Measurements from ENCODE around the gene ABCA4.

ABCA4 gene

GRCh38 chr1:94105957-94106529, 14.9 kb downstream of the ABCA4 start:
- TF ChIP-seq CTCF (IDR thresholded peaks at IDR 0.05; ENCODE audit: extremely low read depth, insufficient read depth, missing control alignments) = no peak
- DNase-seq (ENCODE audit: low spot score) = no peak
- in situ Hi-C loops (cut with MboI; ENCODE audit: low pct_unique_long_range_greater_than_20kb, low sequenced_read_pairs, unreplicated experiment) = no loop called here

GRCh38 chr1:94105581-94105952, 15.4 kb downstream of the ABCA4 start:
- TF ChIP-seq CTCF (IDR thresholded peaks at IDR 0.05; ENCODE audit: extremely low read depth, insufficient read depth, missing control alignments) = no peak
- in situ Hi-C loops (cut with MboI; ENCODE audit: low pct_unique_long_range_greater_than_20kb, low sequenced_read_pairs, unreplicated experiment) = no loop called here
- DNase-seq (ENCODE audit: low spot score) = no peak

- in situ Hi-C loops (cut with MboI; ENCODE audit: low pct_unique_long_range_greater_than_20kb, low sequenced_read_pairs, unreplicated experiment) = no loop called here
- no peak for DNase-seq (ENCODE audit: low spot score)
- TF ChIP-seq CTCF (IDR thresholded peaks at IDR 0.05; ENCODE audit: extremely low read depth, insufficient read depth, missing control alignments) = no peak
Observed at GRCh38 chr1:94104776-94105580, 16.0 kb downstream of the ABCA4 start.

- no peak for DNase-seq (ENCODE audit: low spot score)
- no peak for TF ChIP-seq CTCF (IDR thresholded peaks at IDR 0.05; ENCODE audit: extremely low read depth, insufficient read depth, missing control alignments)
- in situ Hi-C loops (cut with MboI; ENCODE audit: low pct_unique_long_range_greater_than_20kb, low sequenced_read_pairs, unreplicated experiment) = no loop called here
Observed at GRCh38 chr1:94104127-94104684, 16.7 kb downstream of the ABCA4 start.

GRCh38 chr1:94103608-94104007, 17.3 kb downstream of the ABCA4 start:
- in situ Hi-C loops (cut with MboI; ENCODE audit: low pct_unique_long_range_greater_than_20kb, low sequenced_read_pairs, unreplicated experiment) = no loop called here
- no peak for TF ChIP-seq CTCF (IDR thresholded peaks at IDR 0.05; ENCODE audit: extremely low read depth, insufficient read depth, missing control alignments)
- no peak for DNase-seq (ENCODE audit: low spot score)

- no peak for TF ChIP-seq CTCF (IDR thresholded peaks at IDR 0.05; ENCODE audit: extremely low read depth, insufficient read depth, missing control alignments)
- no peak for DNase-seq (ENCODE audit: low spot score)
- in situ Hi-C loops (cut with MboI; ENCODE audit: low pct_unique_long_range_greater_than_20kb, low sequenced_read_pairs, unreplicated experiment) = no loop called here
Observed at GRCh38 chr1:94101613-94102525, 19.1 kb downstream of the ABCA4 start.

Data from GM13977 (cell line).